ENCODE measurements around the gene EHBP1L1.

Gene EHBP1L1

GRCh38 chr11:65639623-65640482 is 64.0 kb downstream of the EHBP1L1 start:
- no peak for DNase-seq

GRCh38 chr11:65640483-65641296 is 64.8 kb downstream of the EHBP1L1 start:
- no peak for DNase-seq

- no peak for DNase-seq
These were observed 65.6 kb downstream of the EHBP1L1 start for GRCh38 chr11:65641297-65642013.
